ENCODE results near the gene MRGPRG. TPM values are rescaled to one million over a fixed set of nuclear protein-coding genes. Genes with fewer than 3 reads are reported as not detected.

Gene MRGPRG
- polyA plus RNA-seq, 1 donor from 2014 or later, result not detected

DNA sequence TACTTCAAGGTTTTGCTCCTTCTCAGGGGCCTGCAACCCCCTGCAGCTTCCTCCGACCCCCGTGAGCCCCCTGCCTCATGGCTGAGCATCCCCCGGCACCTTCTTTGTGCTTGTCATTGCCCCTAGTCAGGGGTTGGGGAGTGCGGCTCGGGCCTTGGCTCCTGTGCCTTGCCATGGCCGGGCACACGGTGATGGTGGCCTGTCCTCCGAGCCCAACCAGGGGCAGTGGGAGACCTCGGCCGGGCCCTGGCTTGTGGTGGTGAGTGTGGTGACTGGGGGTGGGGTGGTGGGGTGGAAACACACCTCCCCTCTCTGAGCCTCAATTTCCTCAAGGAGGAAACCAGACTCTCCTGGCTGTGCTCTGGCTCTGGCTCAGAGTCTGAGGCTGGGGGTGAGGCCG, 1.5 kb upstream of the MRGPRG start:
- Histone ChIP-seq H3K9me3 (ENCODE audit: low read length) (no peaks in the 10 kb centered on the region), H4K20me1 (ENCODE audit: insufficient read depth) (no peaks in the 10 kb centered on the region), H3K4me3 (ENCODE audit: low read length) (no peak overlapping the region), H3K36me3 (ENCODE audit: insufficient read depth, low read length) (no peaks in the 10 kb centered on the region), H3K9ac (ENCODE audit: low read length) (no peak overlapping the region), H3K4me2 (ENCODE audit: low read length) (no peak overlapping the region), H3K9me2 (ENCODE audit: insufficient read depth, low read length) (no peaks in the 10 kb centered on the region), H3K79me2 (replicated peaks; ENCODE audit: insufficient read depth, low read length) (no peaks in the 10 kb centered on the region), H3K27me3 (ENCODE audit: insufficient read depth, low read depth, low read length) (no peaks in the 10 kb centered on the region), H3K27ac (ENCODE audit: low read length) (no peak overlapping the region), H3F3A (ENCODE audit: insufficient read depth, low read length, poor library complexity, severe bottlenecking) (no peaks in the 10 kb centered on the region), H2AFZ (ENCODE audit: low read depth, low read length) (no peak overlapping the region)
- TF ChIP-seq MXI1 (conservative IDR thresholded peaks at IDR 0.05; ENCODE audit: poor library complexity, severe bottlenecking) (no peak), EZH2 (IDR thresholded peaks at IDR 0.05; ENCODE audit: borderline replicate concordance, insufficient read depth, low read length, poor library complexity, severe bottlenecking) (no peak), EP300 (conservative IDR thresholded peaks at IDR 0.05; ENCODE audit: poor library complexity, severe bottlenecking) (no peak)

DNA sequence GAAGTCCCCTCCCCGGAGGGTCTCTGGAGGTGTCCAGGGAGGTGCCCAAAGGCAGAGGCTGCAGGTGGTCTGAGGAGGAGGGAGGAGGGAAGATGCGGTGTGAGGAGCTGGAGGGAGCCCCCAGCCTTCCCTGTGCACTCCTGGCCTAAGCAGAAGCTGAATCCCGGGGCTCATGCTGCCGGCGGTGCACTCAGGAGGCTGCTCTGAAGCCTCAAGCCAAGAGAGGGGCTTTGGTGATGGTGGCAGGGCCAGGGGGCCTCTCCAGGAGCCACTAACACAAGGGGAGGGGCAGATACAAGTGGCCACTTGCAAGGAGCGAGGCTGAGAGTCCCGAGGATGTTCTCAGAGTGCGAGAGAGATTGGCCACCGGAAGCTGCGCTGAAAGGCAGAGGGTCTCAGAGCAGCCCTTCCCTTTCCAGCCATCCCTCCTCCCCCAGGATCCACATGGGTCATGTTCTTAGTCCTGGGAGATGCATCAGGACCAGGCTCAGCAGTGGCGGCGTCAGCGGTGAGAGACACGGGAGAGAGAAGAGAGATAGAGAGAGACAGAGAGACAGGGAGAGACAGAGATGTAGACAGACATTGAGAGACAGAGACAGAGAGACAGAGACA, 774 bp upstream of the MRGPRG start:
- TF ChIP-seq RAD21 (conservative IDR thresholded peaks at IDR 0.05) (no peak), TAF1 (IDR thresholded peaks at IDR 0.05; ENCODE audit: low read depth) (no peak), EP300 (conservative IDR thresholded peaks at IDR 0.05; ENCODE audit: poor library complexity, severe bottlenecking) (no peak), POLR2AphosphoS5 (IDR thresholded peaks at IDR 0.05) (no peak), EZH2 (IDR thresholded peaks at IDR 0.05; ENCODE audit: borderline replicate concordance, insufficient read depth, low read length, poor library complexity, severe bottlenecking) (no peak), SMC3 (conservative IDR thresholded peaks at IDR 0.05; ENCODE audit: poor library complexity) (no peak), MXI1 (conservative IDR thresholded peaks at IDR 0.05; ENCODE audit: poor library complexity, severe bottlenecking) (no peak)
- TF ChIP-seq, protein P1, sequence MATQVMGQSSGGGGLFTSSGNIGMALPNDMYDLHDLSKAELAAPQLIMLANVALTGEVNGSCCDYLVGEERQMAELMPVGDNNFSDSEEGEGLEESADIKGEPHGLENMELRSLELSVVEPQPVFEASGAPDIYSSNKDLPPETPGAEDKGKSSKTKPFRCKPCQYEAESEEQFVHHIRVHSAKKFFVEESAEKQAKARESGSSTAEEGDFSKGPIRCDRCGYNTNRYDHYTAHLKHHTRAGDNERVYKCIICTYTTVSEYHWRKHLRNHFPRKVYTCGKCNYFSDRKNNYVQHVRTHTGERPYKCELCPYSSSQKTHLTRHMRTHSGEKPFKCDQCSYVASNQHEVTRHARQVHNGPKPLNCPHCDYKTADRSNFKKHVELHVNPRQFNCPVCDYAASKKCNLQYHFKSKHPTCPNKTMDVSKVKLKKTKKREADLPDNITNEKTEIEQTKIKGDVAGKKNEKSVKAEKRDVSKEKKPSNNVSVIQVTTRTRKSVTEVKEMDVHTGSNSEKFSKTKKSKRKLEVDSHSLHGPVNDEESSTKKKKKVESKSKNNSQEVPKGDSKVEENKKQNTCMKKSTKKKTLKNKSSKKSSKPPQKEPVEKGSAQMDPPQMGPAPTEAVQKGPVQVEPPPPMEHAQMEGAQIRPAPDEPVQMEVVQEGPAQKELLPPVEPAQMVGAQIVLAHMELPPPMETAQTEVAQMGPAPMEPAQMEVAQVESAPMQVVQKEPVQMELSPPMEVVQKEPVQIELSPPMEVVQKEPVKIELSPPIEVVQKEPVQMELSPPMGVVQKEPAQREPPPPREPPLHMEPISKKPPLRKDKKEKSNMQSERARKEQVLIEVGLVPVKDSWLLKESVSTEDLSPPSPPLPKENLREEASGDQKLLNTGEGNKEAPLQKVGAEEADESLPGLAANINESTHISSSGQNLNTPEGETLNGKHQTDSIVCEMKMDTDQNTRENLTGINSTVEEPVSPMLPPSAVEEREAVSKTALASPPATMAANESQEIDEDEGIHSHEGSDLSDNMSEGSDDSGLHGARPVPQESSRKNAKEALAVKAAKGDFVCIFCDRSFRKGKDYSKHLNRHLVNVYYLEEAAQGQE (IDR thresholded peaks at IDR 0.05; ENCODE audit: borderline replicate concordance), result no peak
- TF ChIP-seq, protein P2, sequence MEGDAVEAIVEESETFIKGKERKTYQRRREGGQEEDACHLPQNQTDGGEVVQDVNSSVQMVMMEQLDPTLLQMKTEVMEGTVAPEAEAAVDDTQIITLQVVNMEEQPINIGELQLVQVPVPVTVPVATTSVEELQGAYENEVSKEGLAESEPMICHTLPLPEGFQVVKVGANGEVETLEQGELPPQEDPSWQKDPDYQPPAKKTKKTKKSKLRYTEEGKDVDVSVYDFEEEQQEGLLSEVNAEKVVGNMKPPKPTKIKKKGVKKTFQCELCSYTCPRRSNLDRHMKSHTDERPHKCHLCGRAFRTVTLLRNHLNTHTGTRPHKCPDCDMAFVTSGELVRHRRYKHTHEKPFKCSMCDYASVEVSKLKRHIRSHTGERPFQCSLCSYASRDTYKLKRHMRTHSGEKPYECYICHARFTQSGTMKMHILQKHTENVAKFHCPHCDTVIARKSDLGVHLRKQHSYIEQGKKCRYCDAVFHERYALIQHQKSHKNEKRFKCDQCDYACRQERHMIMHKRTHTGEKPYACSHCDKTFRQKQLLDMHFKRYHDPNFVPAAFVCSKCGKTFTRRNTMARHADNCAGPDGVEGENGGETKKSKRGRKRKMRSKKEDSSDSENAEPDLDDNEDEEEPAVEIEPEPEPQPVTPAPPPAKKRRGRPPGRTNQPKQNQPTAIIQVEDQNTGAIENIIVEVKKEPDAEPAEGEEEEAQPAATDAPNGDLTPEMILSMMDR (IDR thresholded peaks at IDR 0.05; ENCODE audit: poor library complexity, severe bottlenecking), result no peak
- no peaks in the 10 kb centered on the region for H3K79me2 ChIP-seq (replicated peaks; ENCODE audit: insufficient read depth, low read length)

More for the DNA sequence above, 774 bp upstream of the MRGPRG start:
- H3K9me2 ChIP-seq (ENCODE audit: insufficient read depth, low read length), result no peaks in the 10 kb centered on the region
- H2AFZ ChIP-seq (ENCODE audit: low read depth, low read length), result no peak overlapping the region
- H3K9ac ChIP-seq (ENCODE audit: low read length), result no peak overlapping the region
- H3K4me2 ChIP-seq (ENCODE audit: low read length), result no peak overlapping the region
- no peaks in the 10 kb centered on the region for H3F3A ChIP-seq (ENCODE audit: insufficient read depth, low read length, poor library complexity, severe bottlenecking)
- H4K20me1 ChIP-seq (ENCODE audit: insufficient read depth), result no peaks in the 10 kb centered on the region
- H3K27me3 ChIP-seq (ENCODE audit: insufficient read depth, low read depth, low read length), result no peaks in the 10 kb centered on the region
- no peak overlapping the region for H3K27ac ChIP-seq (ENCODE audit: low read length)
- no peak overlapping the region for H3K4me3 ChIP-seq (ENCODE audit: low read length)
- H3K36me3 ChIP-seq (ENCODE audit: insufficient read depth, low read length), result no peaks in the 10 kb centered on the region
- H3K9me3 ChIP-seq (ENCODE audit: low read length), result no peaks in the 10 kb centered on the region

All from neural cell (in vitro differentiated cells).